BJ (cell line): ENCODE data around the gene MYDGF. TPM values are rescaled to one million over a fixed set of nuclear protein-coding genes. Genes with fewer than 3 reads are reported as not detected.

Source experiments
- CTCF ChIA-PET: fragments of 350-600 bp; formaldehyde crosslinking; extraction: SDS; loops from one replicate; lab custom pipeline; 2021; ENCODE audit warnings: antibody characterized with exemption, inconsistent platforms; lab: Yijun Ruan, JAX
- POLR2A ChIA-PET: fragments of 300-600 bp; sonication (Branson Sonifier 250); formaldehyde crosslinking; extraction: SDS; loops from one replicate; lab custom pipeline; 2021; ENCODE audit warnings: antibody characterized with exemption; lab: Charles Lee
- DNase-seq: peaks from one replicate; pipeline ENCODE4 v3.0.0-alpha.2; 2011; ENCODE audit warnings: low read depth
- H3K27me3 ChIP-seq: 2 replicates; pipeline ENCODE4 v1.6.0; 2011; ENCODE audit warnings: low read length; ENCODE audit not compliant: control insufficient read depth, insufficient read depth
- H3K36me3 ChIP-seq: 2 replicates; pipeline ENCODE4 v1.5.1; 2011; ENCODE audit warnings: low read length; ENCODE audit not compliant: control insufficient read depth, insufficient read depth
- H3K4me3 ChIP-seq: 2 replicates; pipeline ENCODE4 v1.5.1; 2011; ENCODE audit warnings: low read depth, mild to moderate bottlenecking, control low read depth, low read length
- polyA plus RNA-seq: library from polyadenylated mRNA; depleted of rRNA; stranded (reverse); fragments of >200 nt; gene quantifications from 2 replicates; pipeline ENCODE4 v1.2.3, GENCODE V29; 2011
- TF ChIP-seq, protein P1 (sequence below): IDR thresholded peaks from 2 replicates; pipeline ENCODE4 v1.5.1; 2011; ENCODE audit warnings: low read depth, mild to moderate bottlenecking, control low read depth, inconsistent platforms, low read length, moderate library complexity; ENCODE audit not compliant: insufficient read depth

MYDGF gene
- polyA plus RNA-seq, 1 experiment: 222 TPM

- no peak overlapping the region for H3K4me3 ChIP-seq
- ChIA-PET POLR2A (no interaction called here), CTCF (no interaction called here)
- H3K36me3 ChIP-seq: peaks cover 40% of the 10 kb centered on the region
- no peaks in the 10 kb centered on the region for H3K27me3 ChIP-seq
- DNase-seq: no peak
- TF ChIP-seq, protein P1, sequence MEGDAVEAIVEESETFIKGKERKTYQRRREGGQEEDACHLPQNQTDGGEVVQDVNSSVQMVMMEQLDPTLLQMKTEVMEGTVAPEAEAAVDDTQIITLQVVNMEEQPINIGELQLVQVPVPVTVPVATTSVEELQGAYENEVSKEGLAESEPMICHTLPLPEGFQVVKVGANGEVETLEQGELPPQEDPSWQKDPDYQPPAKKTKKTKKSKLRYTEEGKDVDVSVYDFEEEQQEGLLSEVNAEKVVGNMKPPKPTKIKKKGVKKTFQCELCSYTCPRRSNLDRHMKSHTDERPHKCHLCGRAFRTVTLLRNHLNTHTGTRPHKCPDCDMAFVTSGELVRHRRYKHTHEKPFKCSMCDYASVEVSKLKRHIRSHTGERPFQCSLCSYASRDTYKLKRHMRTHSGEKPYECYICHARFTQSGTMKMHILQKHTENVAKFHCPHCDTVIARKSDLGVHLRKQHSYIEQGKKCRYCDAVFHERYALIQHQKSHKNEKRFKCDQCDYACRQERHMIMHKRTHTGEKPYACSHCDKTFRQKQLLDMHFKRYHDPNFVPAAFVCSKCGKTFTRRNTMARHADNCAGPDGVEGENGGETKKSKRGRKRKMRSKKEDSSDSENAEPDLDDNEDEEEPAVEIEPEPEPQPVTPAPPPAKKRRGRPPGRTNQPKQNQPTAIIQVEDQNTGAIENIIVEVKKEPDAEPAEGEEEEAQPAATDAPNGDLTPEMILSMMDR: no peak
Measured at GRCh38 chr19:4662020-4662695, 8.0 kb downstream of the MYDGF start.

DNA sequence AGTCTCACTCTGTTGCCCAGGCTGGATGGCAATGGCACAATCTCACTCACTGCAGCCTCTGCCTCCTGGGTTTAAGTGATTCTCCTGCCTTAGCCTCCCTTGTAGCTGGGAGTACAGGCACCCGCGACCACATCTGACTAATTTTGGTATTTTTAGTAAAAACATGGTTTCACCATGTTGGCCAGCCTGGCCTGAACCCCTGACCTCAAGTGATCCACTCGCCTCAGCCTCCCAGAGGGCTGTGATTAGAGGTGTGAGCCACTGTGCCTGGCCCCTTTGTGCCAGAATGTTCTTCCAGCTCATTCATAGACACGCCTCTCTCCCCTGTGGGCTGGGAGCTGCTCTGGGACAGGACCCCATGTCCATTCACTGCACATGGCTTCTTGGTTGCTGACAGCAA, 9.1 kb downstream of the MYDGF start:
- DNase-seq: no peak
- no peak overlapping the region for H3K4me3 ChIP-seq
- no peaks in the 10 kb centered on the region for H3K27me3 ChIP-seq
- H3K36me3 ChIP-seq: peaks cover 41% of the 10 kb centered on the region
- ChIA-PET CTCF (interaction anchor here (0.6 to 0.9 kb wide), 2 partner anchors 68 to 366 kb away, joined by 3 read pairs; no protein-coding TSS in a partner anchor), POLR2A (no interaction called here)
- TF ChIP-seq, protein P1: no peak

DNA sequence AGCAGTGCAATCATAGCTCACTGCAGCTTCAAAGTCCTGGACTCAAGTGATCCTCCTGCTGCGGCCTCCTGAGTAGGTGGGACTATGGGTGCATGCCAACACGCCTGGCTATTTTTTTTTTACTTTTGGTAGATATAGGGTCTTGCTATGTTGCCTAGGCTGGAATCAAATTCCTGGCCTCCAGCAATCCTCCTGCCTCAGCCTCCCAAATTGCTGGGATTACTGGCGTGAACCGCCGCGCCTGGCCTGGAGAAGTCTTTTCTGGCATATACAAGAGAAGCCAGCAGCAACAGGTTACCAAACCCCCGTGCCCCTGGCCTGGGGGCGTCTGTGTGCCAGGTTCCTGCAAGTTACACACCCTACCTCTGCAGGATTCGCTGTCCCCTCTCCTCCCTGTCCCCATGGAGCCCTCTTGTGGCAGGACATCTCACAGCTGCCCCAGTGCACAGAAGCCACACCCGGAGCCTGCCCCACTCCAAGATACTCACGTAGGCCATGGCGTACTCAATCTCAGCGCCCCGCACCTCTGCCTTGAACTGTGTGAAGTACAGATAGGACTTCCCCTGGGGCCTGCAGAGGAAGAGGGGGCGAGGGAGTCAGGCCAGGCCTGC, 9.9 kb downstream of the MYDGF start:
- H3K36me3 ChIP-seq: peaks cover 40% of the 10 kb centered on the region
- H3K27me3 ChIP-seq: no peaks in the 10 kb centered on the region
- TF ChIP-seq, protein P1: no peak
- ChIA-PET CTCF (interaction anchor here (1.1 kb wide), 1 partner anchor 131 kb away, joined by 3 read pairs; no protein-coding TSS in a partner anchor), POLR2A (no interaction called here)
- DNase-seq: no peak
- H3K4me3 ChIP-seq: no peak overlapping the region

DNA sequence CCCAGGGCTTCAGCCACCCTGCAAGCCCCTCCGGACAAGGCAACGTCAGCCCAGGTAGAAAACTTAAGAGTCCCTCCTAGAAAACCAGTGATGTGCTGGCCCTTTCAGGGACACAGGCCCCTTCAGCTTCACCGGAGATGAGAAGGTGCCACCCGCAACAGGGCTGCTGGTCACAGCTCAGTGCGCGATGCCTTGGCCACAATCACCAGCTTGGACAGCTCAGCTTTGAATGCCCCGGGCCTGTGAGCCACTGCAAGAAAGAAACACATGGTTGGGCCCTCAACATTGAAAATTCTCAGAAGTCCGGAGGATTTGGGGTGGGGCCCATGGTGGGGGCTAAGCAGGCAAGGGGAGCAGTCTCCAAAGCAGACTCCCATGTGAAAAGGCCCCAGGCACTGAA, 12.3 kb downstream of the MYDGF start:
- ChIA-PET CTCF (no interaction called here), POLR2A (no interaction called here)
- DNase-seq: no peak
- no peaks in the 10 kb centered on the region for H3K27me3 ChIP-seq
- TF ChIP-seq, protein P1: no peak
- H3K36me3 ChIP-seq: peaks cover 30% of the 10 kb centered on the region
- no peak overlapping the region for H3K4me3 ChIP-seq

GRCh38 chr19:4657262-4657661, 12.9 kb downstream of the MYDGF start:
- H3K36me3 ChIP-seq: peaks cover 26% of the 10 kb centered on the region
- TF ChIP-seq, protein P1: no peak
- POLR2A ChIA-PET: no interaction called here
- H3K4me3 ChIP-seq: no peak overlapping the region
- CTCF ChIA-PET: no interaction called here
- no peak for DNase-seq
- H3K27me3 ChIP-seq: no peaks in the 10 kb centered on the region
